Thyroid gland (tissue), 4 donors: Measurements from ENCODE around the gene GALT. TPM values are rescaled to one million over a fixed set of nuclear protein-coding genes. Genes with fewer than 3 reads are reported as not detected.
A peak's percentile ranks its signal among the peaks of the same experiment; 100 is the strongest.

Experiments used
- DNase-seq, 2 donors: peaks; one replicate each; pipeline ENCODE4 v3.0.0-alpha.2; 2019
- H3K27ac ChIP-seq, 3 donors: fragments of 200-600 bp; sonication (generic); 1 replicate in 2 of 3; 2 replicates in 1 of 3; pipeline ENCODE4 v1.5.1; 2016 to 2019; ENCODE audit warnings: mild to moderate bottlenecking in 1 of 3, moderate library complexity in 1 of 3
- H3K27me3 ChIP-seq: fragments of 200-600 bp; sonication (generic); one replicate; pipeline ENCODE4 v1.5.1; 2019
- H3K36me3 ChIP-seq, 2 donors: fragments of 200-600 bp; sonication (generic); one replicate each; pipeline ENCODE4 v1.5.1; 2016 to 2019
- H3K4me1 ChIP-seq, 2 donors: fragments of 200-600 bp; sonication (generic); one replicate each; pipeline ENCODE4 v1.5.1; 2017 to 2019
- H3K4me3 ChIP-seq, 3 donors: fragments of 200-600 bp; sonication (generic); replicated peaks in 1 of 3; 1 replicate in 2 of 3; 2 replicates in 1 of 3; pipeline ENCODE4 v1.5.1; 2016; ENCODE audit warnings: mild to moderate bottlenecking in 1 of 3
- H3K9me3 ChIP-seq: fragments of 200-600 bp; sonication (generic); one replicate; pipeline ENCODE4 v1.5.1; 2017
- POLR2A ChIP-seq, 2 donors: fragments of 450-650 bp; IDR thresholded peaks; one replicate each; pipeline ENCODE4 v1.6.1; 2017; ENCODE audit warnings: antibody characterized with exemption in 2 of 2, mild to moderate bottlenecking in 2 of 2, moderate library complexity in 1 of 2
- WGBS, 2 donors: methylation state at CpG; one replicate each; pipeline ENCODE4 v1.1.5; 2017; 5-methylcytosine and 5-hydroxymethylcytosine counted together
- intact Hi-C: fragments of 100-400 bp; cut with DNase I; formaldehyde crosslinking; loops from one replicate; pipeline ENCODE4 v1.15.1; 2023
- total RNA-seq, 4 donors: library from RNA; depleted of rRNA; stranded (reverse); fragments of >200 nt; gene quantifications; one replicate each; pipeline ENCODE4 v1.2.3, GENCODE V29; 2016
- TF ChIP-seq, protein P1 (sequence below), 6 experiments: fragments of 200-600 bp in 3 of 6; fragments of 450-650 bp in 3 of 6; sonication (generic) in 3 of 6; IDR thresholded peaks; one replicate each; pipeline ENCODE4 v1.5.1; 2016 to 2019; ENCODE audit warnings: antibody characterized with exemption in 6 of 6, mild to moderate bottlenecking in 2 of 6, inconsistent platforms in 1 of 6, moderate library complexity in 1 of 6

The GALT gene
- total RNA-seq, 4 donors from 2014 or later, result 48.7 to 76.5 (median 57.1) TPM

DNA sequence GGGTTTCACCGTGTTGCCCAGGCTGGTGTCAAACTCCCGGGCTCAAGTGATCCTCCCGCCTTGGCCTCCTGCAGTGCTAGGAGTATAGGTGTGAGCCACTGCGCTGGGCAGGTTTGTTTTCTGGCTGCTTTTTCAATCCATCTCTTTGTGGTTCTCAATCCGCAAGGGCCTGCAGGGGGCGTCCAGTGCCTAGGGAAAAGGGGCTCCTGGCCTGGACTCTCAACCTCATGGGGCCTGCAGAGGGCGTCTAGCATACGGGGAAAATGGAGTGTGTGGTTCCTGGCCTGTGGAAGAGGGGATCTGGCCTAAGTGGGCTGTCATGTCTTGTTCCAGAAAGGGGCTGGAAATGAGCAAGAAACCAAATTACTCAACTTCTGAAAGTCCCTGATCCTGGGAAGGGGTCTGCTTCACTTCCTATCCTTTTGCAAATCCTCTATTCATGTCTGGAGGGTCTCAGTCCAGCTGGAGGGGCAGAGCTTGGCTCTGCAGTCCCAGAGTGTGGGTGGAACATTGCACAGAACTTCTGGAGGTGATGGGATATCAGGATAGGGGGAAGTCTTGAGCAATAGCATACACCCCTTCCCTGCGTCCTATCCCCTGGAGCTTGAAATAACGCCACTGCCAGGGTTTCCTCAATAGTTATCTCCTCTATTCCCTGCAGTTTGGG, 28.7 kb downstream of the GALT start:
- DNase-seq, result peak; percentile 36 to 40

DNA sequence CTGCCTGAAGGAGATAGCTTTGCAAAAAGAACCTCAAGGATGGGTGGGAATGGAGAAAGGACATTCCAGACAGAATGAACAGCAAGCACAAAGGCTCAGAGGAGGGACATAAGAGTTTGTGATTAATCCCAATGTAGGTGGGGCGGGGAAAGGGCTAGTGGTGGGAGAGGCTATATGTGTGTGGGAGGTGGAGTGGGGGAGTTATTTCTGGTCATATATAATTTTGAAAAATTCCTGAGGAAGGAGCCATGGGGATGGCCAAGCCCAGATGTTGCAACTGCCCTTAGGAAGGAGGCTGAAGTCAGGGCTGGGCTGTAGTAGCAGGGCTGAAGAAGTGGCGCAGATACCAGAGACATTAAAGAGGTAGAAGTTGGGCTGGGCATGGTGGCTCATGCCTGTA, 29.4 kb downstream of the GALT start:
- H3K27ac ChIP-seq, result no peak overlapping the region
- 95 to 97% methylated on average over 2 of the region's 2 CpGs for WGBS, 2 donors
- H3K4me1 ChIP-seq, result no peaks in the 10 kb centered on the region
- intact Hi-C loops, result no loop called here
- no peak overlapping the region for H3K4me3 ChIP-seq
- no peaks in the 10 kb centered on the region for H3K9me3 ChIP-seq
- DNase-seq, result no peak
- H3K27me3 ChIP-seq, result no peaks in the 10 kb centered on the region
- no peak for TF ChIP-seq POLR2A (IDR thresholded peaks at IDR 0.05)
- TF ChIP-seq, protein P1, sequence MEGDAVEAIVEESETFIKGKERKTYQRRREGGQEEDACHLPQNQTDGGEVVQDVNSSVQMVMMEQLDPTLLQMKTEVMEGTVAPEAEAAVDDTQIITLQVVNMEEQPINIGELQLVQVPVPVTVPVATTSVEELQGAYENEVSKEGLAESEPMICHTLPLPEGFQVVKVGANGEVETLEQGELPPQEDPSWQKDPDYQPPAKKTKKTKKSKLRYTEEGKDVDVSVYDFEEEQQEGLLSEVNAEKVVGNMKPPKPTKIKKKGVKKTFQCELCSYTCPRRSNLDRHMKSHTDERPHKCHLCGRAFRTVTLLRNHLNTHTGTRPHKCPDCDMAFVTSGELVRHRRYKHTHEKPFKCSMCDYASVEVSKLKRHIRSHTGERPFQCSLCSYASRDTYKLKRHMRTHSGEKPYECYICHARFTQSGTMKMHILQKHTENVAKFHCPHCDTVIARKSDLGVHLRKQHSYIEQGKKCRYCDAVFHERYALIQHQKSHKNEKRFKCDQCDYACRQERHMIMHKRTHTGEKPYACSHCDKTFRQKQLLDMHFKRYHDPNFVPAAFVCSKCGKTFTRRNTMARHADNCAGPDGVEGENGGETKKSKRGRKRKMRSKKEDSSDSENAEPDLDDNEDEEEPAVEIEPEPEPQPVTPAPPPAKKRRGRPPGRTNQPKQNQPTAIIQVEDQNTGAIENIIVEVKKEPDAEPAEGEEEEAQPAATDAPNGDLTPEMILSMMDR (IDR thresholded peaks at IDR 0.05), result no peak
- no peaks in the 10 kb centered on the region for H3K36me3 ChIP-seq

More for the DNA sequence above, 28.7 kb downstream of the GALT start:
- Histone ChIP-seq H3K36me3 (no peaks in the 10 kb centered on the region), H3K4me1 (no peaks in the 10 kb centered on the region), H3K27me3 (no peaks in the 10 kb centered on the region), H3K9me3 (no peaks in the 10 kb centered on the region), H3K27ac (no peak overlapping the region), H3K4me3 (no peak overlapping the region)
- intact Hi-C loops, result no loop called here
- WGBS, 2 donors, result 48 to 49% methylated on average over 10 of the region's 10 CpGs
- TF ChIP-seq, protein P1 (IDR thresholded peaks at IDR 0.05), result peak in 5 of 6 experiments; percentile 14 to 44 (median 32)
- TF ChIP-seq POLR2A (IDR thresholded peaks at IDR 0.05), result no peak

DNA sequence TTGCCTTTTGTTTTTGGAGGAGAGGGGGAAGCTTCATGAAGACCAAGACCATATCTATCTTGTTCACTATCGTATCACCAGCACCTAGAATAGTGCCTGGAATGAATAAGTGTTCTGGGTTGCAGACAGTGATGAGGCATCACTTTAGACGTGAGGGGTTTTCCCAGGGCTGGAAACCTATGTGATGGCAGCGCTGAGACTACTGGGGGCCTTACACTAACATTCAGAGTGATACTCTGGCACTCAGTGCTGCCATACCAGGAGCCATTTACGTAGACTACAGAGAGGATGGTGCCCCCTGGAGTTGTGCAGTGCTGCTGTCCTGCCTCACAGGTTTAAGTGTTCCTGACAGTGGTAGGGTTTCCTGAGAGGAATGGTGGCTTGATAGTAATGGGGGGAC, 37.7 kb downstream of the GALT start:
- no peaks in the 10 kb centered on the region for H3K4me1 ChIP-seq
- no peak for TF ChIP-seq POLR2A (IDR thresholded peaks at IDR 0.05)
- TF ChIP-seq, protein P1 (IDR thresholded peaks at IDR 0.05), result no peak
- H3K9me3 ChIP-seq, result no peaks in the 10 kb centered on the region
- no peak for DNase-seq
- no peaks in the 10 kb centered on the region for H3K36me3 ChIP-seq
- H3K27ac ChIP-seq, result no peak overlapping the region
- 94 to 97% methylated on average over 4 of the region's 4 CpGs for WGBS, 2 donors
- intact Hi-C loops, result no loop called here
- no peaks in the 10 kb centered on the region for H3K27me3 ChIP-seq
- H3K4me3 ChIP-seq, result no peak overlapping the region

DNA sequence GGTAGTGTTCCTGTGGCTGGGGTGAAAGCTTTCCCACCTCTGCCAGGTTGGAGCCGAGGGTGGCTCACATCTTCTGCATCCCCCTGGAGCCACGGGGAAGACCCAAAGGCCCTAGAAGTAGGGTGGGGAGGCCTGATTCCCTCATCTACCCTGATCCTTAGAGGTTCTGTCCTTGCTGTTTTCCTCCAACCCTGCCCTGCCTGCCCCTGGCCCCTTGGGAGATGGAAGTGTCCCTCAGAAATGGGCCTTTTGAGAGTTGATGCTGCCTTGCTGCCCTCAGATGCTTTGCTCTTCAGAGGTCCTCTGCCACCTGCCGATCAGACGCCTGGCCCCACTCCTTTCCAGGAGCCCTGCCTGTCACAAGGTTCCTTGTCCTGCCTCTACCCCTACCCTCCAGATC, 38.3 kb downstream of the GALT start:
- TF ChIP-seq, protein P1 (IDR thresholded peaks at IDR 0.05), result no peak
- no peak for TF ChIP-seq POLR2A (IDR thresholded peaks at IDR 0.05)
- 94 to 99% methylated on average over 4 of the region's 4 CpGs for WGBS, 2 donors
- no peaks in the 10 kb centered on the region for H3K9me3 ChIP-seq

GRCh38 chr9:34685591-34685990, 39.1 kb downstream of the GALT start:
- intact Hi-C loops, result no loop called here
- Histone ChIP-seq H3K9me3 (no peaks in the 10 kb centered on the region), H3K4me3 (no peak overlapping the region), H3K27me3 (no peaks in the 10 kb centered on the region), H3K4me1 (no peaks in the 10 kb centered on the region), H3K36me3 (no peaks in the 10 kb centered on the region), H3K27ac (no peak overlapping the region)
- DNase-seq, result no peak
- WGBS, 2 donors, result 88% methylated on average over 4 of the region's 4 CpGs
- TF ChIP-seq POLR2A (IDR thresholded peaks at IDR 0.05), result no peak
- TF ChIP-seq, protein P1 (IDR thresholded peaks at IDR 0.05), result no peak

More for the DNA sequence above, 38.3 kb downstream of the GALT start:
- Histone ChIP-seq H3K27me3 (no peaks in the 10 kb centered on the region), H3K36me3 (no peaks in the 10 kb centered on the region), H3K4me1 (no peaks in the 10 kb centered on the region), H3K27ac (no peak overlapping the region), H3K4me3 (no peak overlapping the region)
- DNase-seq, result no peak
- intact Hi-C loops, result no loop called here
